Spleen (tissue), 7 donors: ENCODE data around the gene TBX5.

Source experiments
- CTCF ChIP-seq, 11 experiments: fragments of 200-600 bp in 7 of 11; fragments of 450-650 bp in 4 of 11; sonication (generic) in 4 of 11; IDR thresholded peaks in 8 of 11; conservative IDR thresholded peaks in 3 of 11; 1 replicate in 7 of 11; 2 replicates in 4 of 11; pipeline versions ENCODE4 v1.4.0 to v1.8.0; 2016 to 2021; ENCODE audit warnings: antibody characterized with exemption in 11 of 11, inconsistent platforms in 4 of 11, mild to moderate bottlenecking in 1 of 11
- POLR2A ChIP-seq, 3 donors: fragments of 450-650 bp; IDR thresholded peaks; one replicate each; pipeline ENCODE4 v1.5.1; 2017; ENCODE audit warnings: antibody characterized with exemption in 3 of 3, mild to moderate bottlenecking in 1 of 3
- POLR2AphosphoS5 ChIP-seq, 3 donors: sonication (generic); formaldehyde crosslinking; IDR thresholded peaks; one replicate each; pipeline ENCODE4 v1.5.1; 2017; ENCODE audit warnings: antibody characterized with exemption in 3 of 3
- donor health status: DM: no; HTN: no; CAD: no; lungs with moderate emphysema.
- donor health status: DM: no; HTN: no; CAD: no.
- donor health status: DM: no; HTN: no; CAD: no.

- no peak for TF ChIP-seq CTCF (IDR thresholded peaks at IDR 0.05 in 8 of 11, conservative IDR thresholded peaks at IDR 0.05 in 3 of 11)
- TF ChIP-seq POLR2A (IDR thresholded peaks at IDR 0.05): no peak
- no peak for TF ChIP-seq POLR2AphosphoS5 (IDR thresholded peaks at IDR 0.05)
Observed at GRCh38 chr12:114327765-114328164, 78.2 kb downstream of the TBX5 start.
